Mammary epithelial cell (primary cell): ENCODE measurements around the gene CTSE.

Experiments used
- CTCF ChIP-seq, 2 donors: IDR thresholded peaks in 1 of 2; conservative IDR thresholded peaks in 1 of 2; 2 replicates each; pipeline ENCODE4 v1.5.1; 2011 to 2012; ENCODE audit warnings: inconsistent platforms in 2 of 2, low read length in 2 of 2, mild to moderate bottlenecking in 2 of 2, control low read depth in 1 of 2, low read depth in 1 of 2; ENCODE audit not compliant: insufficient read depth in 1 of 2; ENCODE audit errors: extremely low read depth in 1 of 2
- EZH2 ChIP-seq: IDR thresholded peaks from 2 replicates; pipeline ENCODE4 v1.6.1; 2012; ENCODE audit warnings: low read length, inconsistent platforms, borderline replicate concordance

DNA sequence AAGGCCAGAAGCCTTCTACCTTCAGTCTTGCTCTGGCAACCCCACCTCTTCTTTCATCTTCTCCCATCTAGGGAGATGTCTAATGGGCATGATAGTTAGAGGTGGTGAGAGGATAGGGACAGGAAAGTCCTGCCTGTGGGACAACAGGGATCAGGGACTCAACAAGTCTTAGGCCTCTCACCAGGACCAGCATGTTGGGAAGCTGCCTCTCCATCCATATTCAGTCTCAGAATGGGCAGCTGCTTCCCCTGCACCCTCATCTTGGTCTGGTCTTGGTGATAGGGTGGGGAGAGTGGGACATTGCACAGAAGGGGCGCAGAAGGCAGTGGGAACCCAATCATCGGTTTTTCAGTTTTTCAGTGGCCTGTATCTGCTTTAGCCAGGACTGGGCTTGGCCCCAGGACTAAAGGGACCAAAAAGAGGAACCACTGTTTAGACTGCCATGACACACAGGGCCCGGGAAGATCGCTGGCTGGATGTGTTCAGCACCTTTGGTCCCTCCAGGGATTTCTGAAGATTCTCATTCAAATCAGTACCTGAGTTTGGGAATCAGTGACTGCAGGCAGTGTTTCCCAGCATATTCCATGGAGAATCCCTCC lies 42.0 kb upstream of the CTSE start:
- TF ChIP-seq CTCF (conservative IDR thresholded peaks at IDR 0.05 in 1 of 2, IDR thresholded peaks at IDR 0.05 in 1 of 2; ENCODE audit: extremely low read depth in 1 of 2, insufficient read depth in 1 of 2, low read depth in 1 of 2, low read length in 2 of 2) (no peak), EZH2 (no peak)
